ENCODE measurements around the gene R3HDM4.

Gene R3HDM4

GRCh38 chr19:870963-871401, 42.0 kb downstream of the R3HDM4 start:
- peak overlapping the region; percentile 46; the same call in 1 of the 2 replicates for H3K27ac ChIP-seq

GRCh38 chr19:870314-870713, 42.7 kb downstream of the R3HDM4 start:
- TF ChIP-seq ZFX (IDR thresholded peaks at IDR 0.05; ENCODE audit: borderline replicate concordance): no peak
- no peak for TF ChIP-seq CTCF (IDR thresholded peaks at IDR 0.05)
- peak overlapping the region; percentile 71 for H3K27ac ChIP-seq

More at GRCh38 chr19:870963-871401, 42.0 kb downstream of the R3HDM4 start:
- TF ChIP-seq CTCF (IDR thresholded peaks at IDR 0.05): no peak

- H3K27ac ChIP-seq: peak overlapping the region; percentile 71
- no peak for TF ChIP-seq ZFX (IDR thresholded peaks at IDR 0.05; ENCODE audit: borderline replicate concordance)
- no peak for TF ChIP-seq CTCF (IDR thresholded peaks at IDR 0.05)
These were observed 43.5 kb downstream of the R3HDM4 start for GRCh38 chr19:869245-870177.

- peak overlapping the region; percentile 71 for H3K27ac ChIP-seq
These were observed 44.4 kb downstream of the R3HDM4 start for GRCh38 chr19:868458-869244.

DNA sequence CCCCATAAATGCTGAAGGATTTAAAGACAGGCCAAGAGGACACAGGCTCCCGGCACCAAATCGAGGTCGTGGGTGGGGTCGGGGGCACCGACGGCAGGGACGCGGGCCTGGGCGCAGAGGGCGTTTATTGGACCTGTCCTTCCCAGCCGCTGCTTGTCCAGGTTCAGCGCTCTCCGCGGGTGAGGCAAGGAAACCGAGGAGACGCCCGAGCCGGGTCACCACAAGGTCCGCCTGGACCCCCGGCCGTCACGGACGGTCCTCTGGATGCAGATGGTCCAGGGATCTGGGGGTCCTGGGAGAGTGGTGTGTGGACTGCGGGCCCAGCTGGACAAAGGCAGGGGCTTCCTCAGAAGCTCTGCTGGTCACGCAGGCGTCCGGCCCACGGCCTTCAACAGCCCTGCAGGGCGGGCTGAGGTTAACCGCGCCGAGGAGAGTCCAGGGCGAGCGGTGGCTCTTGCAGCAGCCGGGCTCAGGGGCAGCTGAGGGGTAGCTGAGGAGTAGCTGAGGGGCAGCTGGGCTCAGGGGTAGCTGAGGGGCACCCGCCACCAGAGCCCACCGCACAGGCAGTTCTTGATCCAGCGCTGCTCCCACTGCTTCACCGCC, 45.1 kb downstream of the R3HDM4 start:
- TF ChIP-seq CTCF (IDR thresholded peaks at IDR 0.05) (no peak), ZFX (IDR thresholded peaks at IDR 0.05; ENCODE audit: borderline replicate concordance) (no peak)
- H3K27ac ChIP-seq: peak overlapping the region; percentile 71

More at GRCh38 chr19:868458-869244, 44.4 kb downstream of the R3HDM4 start:
- TF ChIP-seq ZFX (IDR thresholded peaks at IDR 0.05; ENCODE audit: borderline replicate concordance) (no peak), CTCF (IDR thresholded peaks at IDR 0.05) (no peak)

DNA sequence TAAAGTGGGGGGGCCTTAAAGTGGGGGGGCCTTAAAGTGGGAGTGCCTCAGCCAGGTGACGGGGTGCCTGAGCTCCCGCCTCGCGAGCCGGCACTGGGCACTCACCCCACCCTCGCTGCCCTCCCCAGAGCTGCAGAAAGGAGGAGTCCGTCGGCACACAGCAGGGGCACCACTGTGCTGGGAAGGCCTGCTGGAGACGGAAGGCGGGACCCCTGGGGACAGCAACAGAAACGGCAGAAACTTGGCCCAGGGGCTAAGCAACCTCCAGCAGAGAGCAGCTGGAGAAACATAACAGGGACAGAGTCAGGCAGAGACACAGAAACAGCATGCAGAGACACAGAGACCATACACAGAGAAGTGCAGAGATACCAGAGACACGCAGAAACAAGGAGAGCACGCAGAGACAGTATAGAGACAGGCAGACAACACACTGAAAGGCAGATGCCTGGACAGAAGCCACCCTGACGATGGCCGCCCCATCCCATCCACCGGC, 45.7 kb downstream of the R3HDM4 start:
- peak overlapping the region; percentile 71 for H3K27ac ChIP-seq
- no peak for TF ChIP-seq CTCF (IDR thresholded peaks at IDR 0.05)
- TF ChIP-seq ZFX (IDR thresholded peaks at IDR 0.05; ENCODE audit: borderline replicate concordance): no peak

All from 22Rv1 (cell line).